HepG2 (cell line): ENCODE measurements around the gene KRTCAP2. TPM values are rescaled to one million over a fixed set of nuclear protein-coding genes. Genes with fewer than 3 reads are reported as not detected.

Experiments used
- ATAC-seq: fragments of 200-7000 bp; cut with Tn5 transposase; 3 replicates; pipeline ENCODE4 v1.9.1; 2020; ENCODE audit warnings: mild to moderate bottlenecking, moderate library complexity
- BruUV-seq: library from RNA; stranded (reverse); fragments of 400-500 nt; replicated peaks from 2 replicates; lab custom pipeline; 2021; lab: Mats Ljungman, UMichigan
- CTCF ChIA-PET: fragments of 300-600 bp; formaldehyde crosslinking; extraction: SDS; loops from one replicate; lab custom pipeline; 2021; ENCODE audit warnings: low total read pairs, inconsistent platforms, low intra/inter-chr PET ratio; lab: Yijun Ruan, JAX
- POLR2A ChIA-PET: fragments of 350-600 bp; sonication (Branson Sonifier 250); formaldehyde crosslinking; loops from one replicate; lab custom pipeline; 2020; ENCODE audit warnings: antibody characterized with exemption, inconsistent platforms; lab: Yijun Ruan, JAX
- DNase-seq: peaks from one replicate; pipeline ENCODE4 v3.0.0-alpha.2; 2015; ENCODE audit warnings: low spot score
- FAIRE-seq: peaks from 3 replicates; lab custom pipeline; 2011; peaks lifted over from hg19 to GRCh38; lab: Jason Lieb, UNC
- H2AFZ ChIP-seq: one replicate; pipeline ENCODE4 v1.6.1; 2011; ENCODE audit warnings: low read length, inconsistent platforms
- H3K27ac ChIP-seq: fragments of 300-600 bp; 3 replicates; pipeline ENCODE4 v1.8.0; 2011; ENCODE audit warnings: mixed run types, mild to moderate bottlenecking, mixed read lengths, low read length, inconsistent platforms; ENCODE audit not compliant: insufficient read depth; ENCODE audit errors: extremely low read length
- H3K27me3 ChIP-seq, 2 experiments: fragments of 200-600 bp in 1 of 2; 2 replicates in 1 of 2; 3 replicates in 1 of 2; pipeline versions ENCODE4 v1.6.0 to v1.8.0; 2011; ENCODE audit warnings: low read length in 2 of 2, mild to moderate bottlenecking in 2 of 2, moderate library complexity in 2 of 2, inconsistent platforms in 1 of 2; ENCODE audit not compliant: insufficient read depth in 2 of 2, control insufficient read depth in 1 of 2
- H3K36me3 ChIP-seq, 2 experiments: fragments of 200-600 bp in 1 of 2; replicated peaks in 1 of 2; 2 replicates in 1 of 2; 3 replicates in 1 of 2; pipeline versions ENCODE4 v1.5.1 to v1.8.0; 2011; ENCODE audit warnings: low read length in 2 of 2, inconsistent platforms in 1 of 2; ENCODE audit not compliant: insufficient read depth in 2 of 2, control insufficient read depth in 1 of 2
- H3K4me1 ChIP-seq: 2 replicates; pipeline ENCODE4 v1.5.1; 2012; ENCODE audit warnings: low read length, inconsistent platforms; ENCODE audit not compliant: insufficient read depth
- H3K4me2 ChIP-seq: 2 replicates; pipeline ENCODE4 v1.6.0; 2011; ENCODE audit warnings: low read depth, low read length, inconsistent platforms
- H3K4me3 ChIP-seq, 3 experiments: fragments of 200-600 bp in 1 of 3; sonication (generic), shearing (Covaris generic) in 1 of 3; replicated peaks in 1 of 3; 2 replicates each; pipeline ENCODE4 v1.5.1; 2011 to 2016; ENCODE audit warnings: low read length in 3 of 3, inconsistent platforms in 2 of 3, low read depth in 2 of 3, mild to moderate bottlenecking in 2 of 3, control low read depth in 1 of 3, mixed read lengths in 1 of 3; ENCODE audit not compliant: insufficient read depth in 1 of 3
- H3K79me2 ChIP-seq: one replicate; pipeline ENCODE4 v1.6.1; 2011; ENCODE audit warnings: low read length, inconsistent platforms; ENCODE audit not compliant: insufficient read depth
- H3K9ac ChIP-seq: 2 replicates; pipeline ENCODE4 v1.6.0; 2011; ENCODE audit warnings: mild to moderate bottlenecking, low read depth, low read length, inconsistent platforms; ENCODE audit not compliant: insufficient read depth
- H3K9me3 ChIP-seq: 2 replicates; pipeline ENCODE4 v1.5.1; 2012; ENCODE audit warnings: mild to moderate bottlenecking, low read length
- H4K20me1 ChIP-seq: 2 replicates; pipeline ENCODE4 v1.6.0; 2011; ENCODE audit warnings: inconsistent platforms, mild to moderate bottlenecking, low read length, moderate library complexity; ENCODE audit not compliant: insufficient read depth
- HNF4A ChIP-seq: sonication (generic); formaldehyde crosslinking; IDR thresholded peaks from 2 replicates; pipeline ENCODE4 v1.4.0; 2020; ENCODE audit warnings: missing genetic modification reagents
- KDM6A ChIP-seq: IDR thresholded peaks from 2 replicates; pipeline ENCODE4 v1.6.1; 2016; ENCODE audit warnings: low read depth
- LCORL ChIP-seq, 2 experiments: fragments of 450-650 bp in 1 of 2; sonication (generic) in 1 of 2; formaldehyde crosslinking in 1 of 2; IDR thresholded peaks; 2 replicates each; pipeline versions ENCODE4 v1.5.0 to v1.6.1; 2017 to 2020; ENCODE audit warnings: antibody characterized with exemption in 1 of 2, missing genetic modification reagents in 1 of 2
- MLLT10 ChIP-seq: sonication (generic); formaldehyde crosslinking; IDR thresholded peaks from 2 replicates; pipeline ENCODE4 v1.4.0; 2020; ENCODE audit warnings: missing genetic modification reagents
- SNAPC2 ChIP-seq: sonication (generic); formaldehyde crosslinking; IDR thresholded peaks from 2 replicates; pipeline ENCODE4 v1.8.1; 2022; ENCODE audit warnings: mild to moderate bottlenecking, missing genetic modification reagents
- WGBS: methylation state at CpG from one replicate; pipeline ENCODE4 v1.1.6; 2017; ENCODE audit warnings: low lambda C conversion rate; 5-methylcytosine and 5-hydroxymethylcytosine counted together
- in situ Hi-C: cut with HindIII; loops from 2 replicates; pipeline ENCODE4 v1.10.0; 2017; ENCODE audit warnings: low pct_unique_long_range_greater_than_20kb; ENCODE audit not compliant: extremely low pct_ligation_motif_present
- intact Hi-C: fragments of 100-400 bp; cut with micrococcal nuclease; formaldehyde crosslinking; loops from one replicate; pipeline ENCODE4 v1.10.0; 2022; ENCODE audit not compliant: unreplicated experiment
- polyA plus RNA-seq, 8 experiments: library from polyadenylated mRNA; depleted of rRNA in 3 of 8; stranded (reverse) in 7 of 8; unstranded in 1 of 8; fragments of >200 nt; fragmentation: Illumina TruSeq in 4 of 8; extraction: Trizol in 4 of 8; gene quantifications; 2 replicates each; pipeline versions ENCODE4 v1.2.1 to v1.2.3, GENCODE V29; 2011 to 2016; ENCODE audit warnings: low read depth in 4 of 8, missing spikeins in 1 of 8, mixed read lengths in 1 of 8; ENCODE audit not compliant: insufficient read depth in 1 of 8
- total RNA-seq, 5 experiments: library from RNA; depleted of rRNA; stranded (reverse); fragments of >200 nt; fragmentation: Illumina TruSeq; extraction: Trizol; gene quantifications; 2 replicates each; pipeline ENCODE4 v1.2.3, GENCODE V29; 2016; ENCODE audit warnings: low read depth in 1 of 5
- TF ChIP-seq, protein P1 (sequence below): sonication (generic); formaldehyde crosslinking; IDR thresholded peaks from 2 replicates; pipeline ENCODE4 v1.4.0; 2020; ENCODE audit warnings: missing genetic modification reagents, mild to moderate bottlenecking, borderline replicate concordance
- TF ChIP-seq, protein P2 (sequence below): IDR thresholded peaks from 2 replicates; pipeline ENCODE4 v1.6.1; 2016; ENCODE audit warnings: missing compliant biosample characterization, missing genetic modification reagents, borderline replicate concordance
- TF ChIP-seq, protein P3 (sequence below): sonication (generic); formaldehyde crosslinking; IDR thresholded peaks from 2 replicates; pipeline ENCODE4 v1.8.1; 2023; ENCODE audit warnings: mild to moderate bottlenecking, missing genetic modification reagents, borderline replicate concordance

Gene KRTCAP2
- total and polyA plus RNA-seq, 2 of the 13 experiments (the other 11 are each of a cell fraction or from before 2014, with no cell fraction given) = 77.3 to 79.4 TPM

DNA sequence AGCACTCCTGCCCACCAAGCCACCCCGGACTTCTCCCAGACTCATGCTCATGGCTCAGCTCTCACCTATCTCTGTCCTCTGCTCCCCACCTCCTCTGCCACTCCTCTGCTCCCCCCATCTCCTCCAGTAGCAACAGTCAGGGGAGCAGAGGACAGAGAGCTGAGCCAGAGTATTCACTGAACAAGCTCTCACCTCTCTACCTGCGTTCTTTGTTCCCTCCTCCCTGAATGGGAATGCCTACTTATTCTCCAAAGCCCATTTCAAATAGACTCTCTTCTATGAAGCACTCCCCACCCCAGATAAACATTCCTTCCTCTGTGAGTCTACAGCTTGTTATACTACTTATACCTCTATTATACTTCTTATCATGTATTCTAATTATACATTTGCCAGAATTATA lies 51.9 kb downstream of the KRTCAP2 start:
- intact Hi-C loops = no loop called here
- ATAC-seq = no peak
- ChIA-PET POLR2A (no interaction called here), CTCF (no interaction called here)
- FAIRE-seq = no peak
- 75% methylated on average over 2 of the region's 2 CpGs for WGBS
- no TSS peak for BruUV-seq
- Histone ChIP-seq H3K27me3 (peaks cover 0 to 5% of the 10 kb centered on the region in 2 experiments; a peak in 1 of 5 replicates), H3K27ac (no peak overlapping the region), H3K4me1 (peaks cover 36% of the 10 kb centered on the region), H3K4me2 (no peak overlapping the region), H3K9ac (no peak overlapping the region), H4K20me1 (no peaks in the 10 kb centered on the region), H3K9me3 (no peaks in the 10 kb centered on the region), H3K36me3 (no peaks in the 10 kb centered on the region), H3K4me3 (no peak overlapping the region), H3K79me2 (peaks cover 9% of the 10 kb centered on the region), H2AFZ (no peak overlapping the region)
- no peak for DNase-seq
- in situ Hi-C loops = no loop called here
- TF ChIP-seq LCORL (IDR thresholded peaks at IDR 0.05) (no peak), LCORL (CRISPR knock-in tag; IDR thresholded peaks at IDR 0.05) (no peak), SNAPC2 (CRISPR knock-in tag) (no peak), KDM6A (CRISPR knock-in tag) (no peak), HNF4A (CRISPR knock-in tag) (no peak), MLLT10 (CRISPR knock-in tag) (no peak)
- TF ChIP-seq, protein P1, sequence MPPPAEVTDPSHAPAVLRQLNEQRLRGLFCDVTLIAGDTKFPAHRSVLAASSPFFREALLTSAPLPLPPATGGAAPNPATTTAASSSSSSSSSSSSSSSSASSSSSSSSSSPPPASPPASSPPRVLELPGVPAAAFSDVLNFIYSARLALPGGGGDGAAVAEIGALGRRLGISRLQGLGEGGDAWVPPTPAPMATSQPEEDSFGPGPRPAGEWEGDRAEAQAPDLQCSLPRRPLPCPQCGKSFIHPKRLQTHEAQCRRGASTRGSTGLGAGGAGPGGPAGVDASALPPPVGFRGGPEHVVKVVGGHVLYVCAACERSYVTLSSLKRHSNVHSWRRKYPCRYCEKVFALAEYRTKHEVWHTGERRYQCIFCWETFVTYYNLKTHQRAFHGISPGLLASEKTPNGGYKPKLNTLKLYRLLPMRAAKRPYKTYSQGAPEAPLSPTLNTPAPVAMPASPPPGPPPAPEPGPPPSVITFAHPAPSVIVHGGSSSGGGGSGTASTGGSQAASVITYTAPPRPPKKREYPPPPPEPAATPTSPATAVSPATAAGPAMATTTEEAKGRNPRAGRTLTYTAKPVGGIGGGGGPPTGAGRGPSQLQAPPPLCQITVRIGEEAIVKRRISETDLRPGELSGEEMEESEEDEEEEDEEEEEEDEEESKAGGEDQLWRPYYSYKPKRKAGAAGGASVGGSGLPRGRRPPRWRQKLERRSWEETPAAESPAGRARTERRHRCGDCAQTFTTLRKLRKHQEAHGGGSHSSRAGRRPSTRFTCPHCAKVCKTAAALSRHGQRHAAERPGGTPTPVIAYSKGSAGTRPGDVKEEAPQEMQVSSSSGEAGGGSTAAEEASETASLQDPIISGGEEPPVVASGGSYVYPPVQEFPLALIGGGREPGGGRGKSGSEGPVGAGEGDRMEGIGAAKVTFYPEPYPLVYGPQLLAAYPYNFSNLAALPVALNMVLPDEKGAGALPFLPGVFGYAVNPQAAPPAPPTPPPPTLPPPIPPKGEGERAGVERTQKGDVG (CRISPR knock-in tag) = no peak
- TF ChIP-seq, protein P2, sequence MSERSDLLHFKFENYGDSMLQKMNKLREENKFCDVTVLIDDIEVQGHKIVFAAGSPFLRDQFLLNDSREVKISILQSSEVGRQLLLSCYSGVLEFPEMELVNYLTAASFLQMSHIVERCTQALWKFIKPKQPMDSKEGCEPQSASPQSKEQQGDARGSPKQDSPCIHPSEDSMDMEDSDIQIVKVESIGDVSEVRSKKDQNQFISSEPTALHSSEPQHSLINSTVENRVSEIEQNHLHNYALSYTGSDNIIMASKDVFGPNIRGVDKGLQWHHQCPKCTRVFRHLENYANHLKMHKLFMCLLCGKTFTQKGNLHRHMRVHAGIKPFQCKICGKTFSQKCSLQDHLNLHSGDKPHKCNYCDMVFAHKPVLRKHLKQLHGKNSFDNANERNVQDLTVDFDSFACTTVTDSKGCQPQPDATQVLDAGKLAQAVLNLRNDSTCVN (CRISPR knock-in tag) = no peak
- TF ChIP-seq, protein P3, sequence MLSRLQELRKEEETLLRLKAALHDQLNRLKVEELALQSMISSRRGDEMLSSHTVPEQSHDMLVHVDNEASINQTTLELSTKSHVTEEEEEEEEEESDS (CRISPR knock-in tag) = no peak
